HUES6 (cell line): ENCODE data around the gene SGMS1.
A peak's percentile ranks its signal among the peaks of the same experiment; 100 is the strongest.
"Not testable (repeated sequence)": the region's sequence is repeated elsewhere in the genome, so short reads cannot be mapped to it uniquely, and the experiment has no call there.

Experiments used
- H3K27ac ChIP-seq: 2 replicates; pipeline ENCODE4 v1.7.0; 2013; ENCODE audit warnings: low read depth, mild to moderate bottlenecking, low read length, inconsistent platforms
- H3K27me3 ChIP-seq: 2 replicates; pipeline ENCODE4 v1.6.1; 2013; ENCODE audit warnings: low read length; ENCODE audit not compliant: control insufficient read depth, insufficient read depth
- H3K36me3 ChIP-seq: 2 replicates; pipeline ENCODE4 v1.6.1; 2013; ENCODE audit warnings: low read length; ENCODE audit not compliant: control insufficient read depth, insufficient read depth
- H3K4me1 ChIP-seq: 2 replicates; pipeline ENCODE4 v1.6.1; 2013; ENCODE audit warnings: low read length; ENCODE audit not compliant: control insufficient read depth, insufficient read depth
- H3K4me3 ChIP-seq: 2 replicates; pipeline ENCODE4 v1.5.1; 2013; ENCODE audit warnings: low read depth, low read length
- H3K9ac ChIP-seq: one replicate; pipeline ENCODE4 v1.6.1; 2013; ENCODE audit warnings: mild to moderate bottlenecking, low read length
- H3K9me3 ChIP-seq: 2 replicates; pipeline ENCODE4 v1.6.1; 2013; ENCODE audit warnings: low read depth, low read length; ENCODE audit not compliant: control insufficient read depth, insufficient read depth

SGMS1 gene

GRCh38 chr10:50623663-50624412, at the start of gene SGMS1:
Gene SGMS1, minus strand, starts transcription at chr10:50623956. Its CDS starts 279,842 bp downstream, at chr10:50344114.
- Histone ChIP-seq H3K9ac (peak within 1 kb of the TSS; percentile 97), H3K27ac (peak within 1 kb of the TSS; percentile 97), H3K36me3 (no peaks in the 10 kb centered on the region), H3K4me3 (peak within 1 kb of the TSS; percentile 87), H3K27me3 (peaks cover 3% of the 10 kb centered on the region), H3K4me1 (peaks cover 36% of the 10 kb centered on the region), H3K9me3 (no peaks in the 10 kb centered on the region)

- H3K9me3 ChIP-seq, H3K4me3 ChIP-seq, H3K4me1 ChIP-seq, H3K27me3 ChIP-seq, H3K36me3 ChIP-seq, H3K9ac ChIP-seq, H3K27ac ChIP-seq: not testable (repeated sequence)
Measured at GRCh38 chr10:50672152-50672551, 48.4 kb upstream of the SGMS1 start.

- H3K9ac ChIP-seq, H3K36me3 ChIP-seq, H3K27ac ChIP-seq, H3K4me1 ChIP-seq, H3K9me3 ChIP-seq, H3K27me3 ChIP-seq, H3K4me3 ChIP-seq: not testable (repeated sequence)
Measured at GRCh38 chr10:50671645-50672044, 47.9 kb upstream of the SGMS1 start.

- H3K4me3 ChIP-seq, H3K9ac ChIP-seq, H3K36me3 ChIP-seq, H3K4me1 ChIP-seq, H3K27ac ChIP-seq, H3K9me3 ChIP-seq, H3K27me3 ChIP-seq: not testable (repeated sequence)
Measured at GRCh38 chr10:50669957-50670356, 46.2 kb upstream of the SGMS1 start.

- H3K4me1 ChIP-seq, H3K4me3 ChIP-seq, H3K27ac ChIP-seq, H3K27me3 ChIP-seq, H3K9ac ChIP-seq, H3K9me3 ChIP-seq, H3K36me3 ChIP-seq: not testable (repeated sequence)
Measured at GRCh38 chr10:50667353-50667752, 43.6 kb upstream of the SGMS1 start.

- H3K36me3 ChIP-seq, H3K9me3 ChIP-seq: not testable (repeated sequence)
Measured at GRCh38 chr10:50662420-50662819, 38.7 kb upstream of the SGMS1 start.

GRCh38 chr10:50661563-50661962, 37.8 kb upstream of the SGMS1 start:
- H3K27ac ChIP-seq, H3K4me1 ChIP-seq, H3K4me3 ChIP-seq, H3K9me3 ChIP-seq, H3K36me3 ChIP-seq, H3K9ac ChIP-seq, H3K27me3 ChIP-seq: not testable (repeated sequence)

More at GRCh38 chr10:50662420-50662819, 38.7 kb upstream of the SGMS1 start:
- H3K4me1 ChIP-seq, H3K4me3 ChIP-seq, H3K9ac ChIP-seq, H3K27me3 ChIP-seq, H3K27ac ChIP-seq: not testable (repeated sequence)

GRCh38 chr10:50659865-50660730, 36.3 kb upstream of the SGMS1 start:
- not testable (repeated sequence) for H3K36me3 ChIP-seq, H3K9ac ChIP-seq, H3K9me3 ChIP-seq, H3K4me1 ChIP-seq, H3K27me3 ChIP-seq, H3K27ac ChIP-seq
- H3K4me3 ChIP-seq, result peak overlapping the region; percentile 39

- not testable (repeated sequence) for H3K27ac ChIP-seq, H3K9me3 ChIP-seq, H3K9ac ChIP-seq, H3K4me1 ChIP-seq, H3K36me3 ChIP-seq, H3K27me3 ChIP-seq
- H3K4me3 ChIP-seq, result peak overlapping the region; percentile 39
Measured at GRCh38 chr10:50659016-50659864, 35.5 kb upstream of the SGMS1 start.

- H3K4me1 ChIP-seq, result no peaks in the 10 kb centered on the region
- no peak overlapping the region for H3K4me3 ChIP-seq
- H3K27me3 ChIP-seq, result no peaks in the 10 kb centered on the region
- no peaks in the 10 kb centered on the region for H3K36me3 ChIP-seq
- no peak overlapping the region for H3K9ac ChIP-seq
- no peak overlapping the region for H3K27ac ChIP-seq
- no peaks in the 10 kb centered on the region for H3K9me3 ChIP-seq
Measured at GRCh38 chr10:50658165-50658564, 34.4 kb upstream of the SGMS1 start.

- no peak overlapping the region for H3K9ac ChIP-seq
- H3K27ac ChIP-seq, result no peak overlapping the region
- H3K4me1 ChIP-seq, result no peaks in the 10 kb centered on the region
- no peaks in the 10 kb centered on the region for H3K9me3 ChIP-seq
- H3K36me3 ChIP-seq, result no peaks in the 10 kb centered on the region
- no peak overlapping the region for H3K4me3 ChIP-seq
- H3K27me3 ChIP-seq, result no peaks in the 10 kb centered on the region
Measured at GRCh38 chr10:50653758-50654157, 30.0 kb upstream of the SGMS1 start.
